MV-4-11 (cell line): Measurements from ENCODE around the gene GBP2.

Experiments
- DNase-seq: peaks from one replicate; lab custom pipeline; 2025; lab: John Stamatoyannopoulos, UW

GBP2 gene

DNA sequence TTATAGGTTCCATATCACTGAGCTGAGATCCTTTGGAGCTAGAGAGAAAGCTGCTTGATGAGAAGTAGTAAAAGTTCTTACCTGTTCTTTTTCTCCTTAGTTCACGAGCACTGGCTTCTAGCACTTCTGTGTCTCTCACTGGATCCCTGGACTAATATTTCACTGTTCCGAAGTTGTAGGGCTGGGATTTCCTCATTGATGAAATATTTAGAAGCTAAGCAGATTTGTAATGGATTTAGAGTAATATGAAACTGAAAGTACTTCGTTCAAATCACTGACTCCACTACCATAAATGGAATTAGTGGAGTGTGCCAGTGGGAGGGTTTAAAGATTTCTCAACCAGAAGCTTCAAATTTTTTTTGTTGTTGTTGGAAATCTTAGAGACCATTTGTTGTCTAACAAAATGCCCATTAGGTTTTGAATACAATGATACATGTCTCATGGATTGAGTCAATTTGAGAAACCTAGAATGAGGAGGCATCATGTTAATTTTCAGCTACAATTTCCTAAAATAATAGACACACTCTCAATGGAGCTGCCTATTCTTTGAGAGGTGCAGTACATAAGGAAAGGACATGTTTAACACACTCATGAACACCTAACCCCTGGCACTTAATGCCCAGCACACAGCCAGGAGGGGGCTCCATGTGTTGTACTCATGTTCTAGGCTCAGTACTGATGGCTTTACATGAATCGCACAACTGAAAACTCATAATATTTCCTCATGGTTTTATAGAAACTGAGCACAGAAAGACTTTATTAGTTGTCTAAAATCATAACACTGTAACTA is 60.6 kb downstream of the GBP2 start, which contains the start of gene GBP1:
GBP1 (minus strand) TSS at position 130 of the 790 bp plus-strand sequence. CDS start 1,974 bp downstream, outside the sequence.
- peak; percentile 24 for DNase-seq

DNA sequence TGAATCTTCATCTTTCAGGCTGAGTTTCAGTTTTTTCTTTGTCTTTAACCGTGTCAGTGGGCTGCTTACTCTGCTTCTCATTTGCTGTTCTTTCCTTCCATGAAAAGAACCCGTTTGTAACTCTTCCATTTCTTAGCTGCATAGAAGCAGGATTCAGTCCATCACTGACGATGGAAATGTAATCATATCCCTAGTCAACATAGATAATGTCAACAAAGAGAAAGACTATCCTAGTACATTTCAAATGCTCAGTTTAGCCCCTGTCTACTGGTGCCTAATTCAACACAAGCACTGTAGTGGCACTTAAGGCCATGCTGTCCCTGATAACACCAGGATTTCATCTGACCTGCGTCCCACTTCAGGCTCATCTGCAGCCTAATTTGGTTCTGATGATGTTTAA is 61.3 kb downstream of the GBP2 start:
- DNase-seq: no peak

DNA sequence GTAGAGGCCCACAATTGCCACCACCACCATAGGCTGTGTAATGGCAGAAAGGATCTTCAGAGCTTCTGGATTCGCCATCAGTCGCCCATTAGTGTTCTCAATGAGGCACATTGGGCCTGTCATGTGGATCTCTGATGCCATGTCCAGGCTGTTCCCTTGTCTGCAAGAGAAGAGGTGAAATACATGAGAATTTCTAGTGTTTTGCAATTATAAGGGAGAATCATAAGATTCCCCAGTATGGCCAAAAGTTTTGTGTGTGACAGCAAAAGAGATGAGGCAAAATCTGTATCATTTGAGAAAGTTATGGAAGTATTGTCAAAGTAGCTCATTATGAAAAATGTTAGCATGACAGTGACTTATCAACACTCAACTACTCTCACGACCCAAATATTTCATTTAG is 62.8 kb downstream of the GBP2 start:
- DNase-seq: no peak

DNA sequence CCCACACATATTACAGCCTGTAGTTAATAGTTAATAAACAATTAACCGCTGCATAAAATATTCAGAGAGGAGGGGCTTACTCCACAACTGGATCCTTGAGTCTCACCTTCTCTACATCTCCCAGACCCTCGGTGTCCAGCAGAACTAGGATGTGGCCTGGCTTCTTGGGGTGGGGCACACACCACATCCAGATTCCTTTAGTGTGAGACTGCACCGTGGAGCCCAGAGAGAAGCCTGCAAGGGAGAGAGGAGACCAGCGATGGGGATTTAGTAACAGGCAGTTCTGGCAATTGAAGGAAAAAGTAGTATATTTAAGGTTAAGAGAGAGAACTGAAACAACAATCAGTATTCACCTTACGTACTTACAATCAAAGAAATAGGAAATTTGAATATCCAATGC is 65.8 kb downstream of the GBP2 start:
- DNase-seq: no peak
